ENCODE measurements around the gene XPO5.
A peak's percentile ranks its signal among the peaks of the same experiment; 100 is the strongest.
"Not testable (repeated sequence)": the region's sequence is repeated elsewhere in the genome, so short reads cannot be mapped to it uniquely, and the experiment has no call there.

The XPO5 gene

GRCh38 chr6:43582911-43583310 lies 7.1 kb upstream of the XPO5 start:
- no peak for DNase-seq

DNA sequence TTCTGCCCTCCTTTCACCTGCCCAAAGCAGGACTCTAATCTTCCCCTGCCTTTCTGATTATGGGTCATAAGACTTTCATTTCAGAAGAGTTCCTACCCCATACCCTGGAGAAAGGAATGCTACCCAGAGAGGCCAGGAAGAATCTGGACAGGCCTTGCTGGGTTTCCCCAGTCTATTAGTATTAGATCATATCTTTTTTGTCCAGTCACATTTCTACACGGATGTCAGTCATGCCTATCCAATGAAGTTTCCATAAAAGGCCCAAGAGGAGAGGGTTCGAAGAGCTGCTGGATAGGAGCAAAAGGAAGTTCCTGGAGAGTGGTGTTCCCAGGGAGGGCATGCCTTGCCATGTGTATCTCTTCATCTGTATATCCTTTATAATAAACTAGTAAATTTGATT lies 3.3 kb upstream of the XPO5 start:
- DNase-seq: no peak

GRCh38 chr6:43578748-43579147 lies 2.9 kb upstream of the XPO5 start:
- no peak for DNase-seq

DNA sequence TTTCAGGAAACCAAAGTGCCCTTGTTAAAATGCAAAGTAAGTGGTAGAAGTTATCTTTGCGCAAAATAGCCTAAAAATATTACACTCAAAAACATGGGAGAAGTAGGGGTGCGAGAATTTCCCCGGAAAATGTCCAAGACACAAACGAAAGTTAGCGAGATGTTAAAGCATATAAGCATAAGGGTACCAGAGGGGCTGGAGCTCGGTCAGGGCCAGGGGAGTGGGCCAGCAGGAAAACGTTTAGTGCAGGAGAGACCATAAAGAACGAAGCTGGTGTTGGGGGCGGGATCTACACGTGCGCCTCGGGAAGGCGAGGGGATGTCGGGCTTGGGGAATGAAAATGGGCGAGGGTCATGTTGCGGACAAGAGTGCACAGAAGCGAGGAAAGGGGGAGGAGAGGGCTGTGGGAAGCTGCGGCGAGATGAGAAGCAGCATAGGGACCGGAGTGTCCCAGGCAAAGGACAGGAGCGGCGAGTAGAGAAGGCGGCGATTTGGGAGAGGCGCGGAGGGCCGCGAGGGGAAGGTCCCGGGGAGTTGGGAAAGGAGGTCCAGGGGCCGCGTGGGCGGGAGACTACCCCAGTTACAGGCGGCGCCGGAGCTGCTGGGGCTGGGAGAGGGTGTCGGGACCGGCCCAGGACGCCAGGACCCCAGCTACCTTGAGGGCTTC lies 600 bp downstream of the XPO5 start:
- DNase-seq: peak; percentile 13

DNA sequence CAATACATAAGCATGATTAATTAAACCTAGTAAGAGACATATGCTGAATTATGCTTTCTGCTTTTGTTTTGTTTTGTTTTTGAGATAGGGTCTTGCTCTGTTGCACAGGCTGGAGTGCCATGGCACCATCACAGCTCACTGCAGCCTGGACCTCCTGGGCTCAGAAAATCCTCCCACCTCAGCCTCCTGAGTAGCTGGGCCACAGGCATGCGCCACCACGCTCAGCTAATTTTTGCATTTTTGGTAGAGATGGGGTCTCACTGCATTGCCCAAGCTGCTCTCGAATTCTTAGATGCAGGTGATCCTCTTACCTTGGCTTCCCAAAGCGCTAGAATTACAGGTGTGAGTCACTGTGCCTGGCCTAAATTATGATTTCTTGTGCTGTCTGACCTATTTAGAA lies 3.8 kb downstream of the XPO5 start:
- DNase-seq: no peak

DNA sequence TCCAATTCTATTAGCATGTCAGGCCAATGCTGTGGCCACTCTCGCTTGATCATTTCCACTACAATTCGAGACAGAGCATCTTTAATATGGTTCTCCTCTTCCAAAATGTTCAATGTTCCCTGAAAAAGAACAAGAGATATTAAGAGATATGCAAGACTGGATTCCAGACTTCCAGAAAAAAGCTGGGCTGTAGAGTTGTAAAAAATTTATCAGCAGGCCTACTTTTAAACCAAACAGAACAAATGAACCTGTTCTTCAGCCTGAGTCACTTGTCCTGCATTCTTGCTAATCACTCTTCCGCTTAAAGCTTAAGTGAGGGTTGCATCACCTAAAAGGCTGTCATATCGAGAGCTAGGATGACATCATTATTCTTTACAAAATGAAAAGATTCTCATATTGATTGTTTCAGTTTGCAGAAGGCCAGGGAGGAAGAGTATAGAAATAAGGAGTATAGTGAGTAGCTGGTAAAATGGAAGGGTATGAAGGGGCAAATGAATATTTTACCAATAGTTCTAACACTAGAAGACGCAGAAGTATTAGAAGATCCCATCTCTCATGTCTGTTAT lies 4.9 kb downstream of the XPO5 start:
- no peak for DNase-seq

DNA sequence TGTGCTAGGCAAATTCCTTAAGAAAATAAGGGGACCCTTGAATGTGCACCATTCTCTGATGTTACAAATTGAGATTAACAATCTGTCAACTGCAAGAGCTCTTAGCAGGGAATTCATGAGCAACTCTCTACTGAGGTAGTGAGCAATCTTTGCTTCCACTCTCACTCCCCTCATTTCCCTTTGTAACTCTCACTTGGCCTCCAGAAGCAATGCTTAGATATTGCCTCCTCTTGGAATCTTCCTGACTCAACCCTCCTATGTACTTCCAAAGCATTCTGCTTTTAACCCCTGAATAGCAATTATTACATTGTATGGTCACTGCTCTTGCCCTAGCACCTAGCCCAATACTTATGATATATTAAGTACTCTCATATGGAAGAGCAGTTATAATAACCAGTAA lies 16.5 kb downstream of the XPO5 start:
- DNase-seq: no peak

DNA sequence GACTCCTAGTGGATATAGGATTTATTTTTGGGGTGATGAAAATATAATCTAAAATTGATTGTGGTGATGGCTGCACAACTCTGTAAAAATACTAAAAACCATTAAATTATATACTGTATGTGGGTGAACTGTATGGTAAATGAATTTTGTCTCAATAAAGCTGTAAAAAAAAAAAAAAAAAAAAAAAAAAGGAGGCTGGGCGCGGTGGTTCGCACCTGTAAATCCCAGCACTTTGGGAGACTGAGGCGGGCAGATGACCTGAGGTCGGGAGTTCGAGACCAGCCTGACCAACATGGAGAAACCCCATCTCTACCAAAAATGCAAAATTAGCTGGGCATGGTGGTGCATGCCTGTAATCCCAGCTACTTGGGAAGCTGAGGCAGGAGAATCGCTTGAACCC lies 18.2 kb downstream of the XPO5 start:
- not testable (repeated sequence) for DNase-seq

DNA sequence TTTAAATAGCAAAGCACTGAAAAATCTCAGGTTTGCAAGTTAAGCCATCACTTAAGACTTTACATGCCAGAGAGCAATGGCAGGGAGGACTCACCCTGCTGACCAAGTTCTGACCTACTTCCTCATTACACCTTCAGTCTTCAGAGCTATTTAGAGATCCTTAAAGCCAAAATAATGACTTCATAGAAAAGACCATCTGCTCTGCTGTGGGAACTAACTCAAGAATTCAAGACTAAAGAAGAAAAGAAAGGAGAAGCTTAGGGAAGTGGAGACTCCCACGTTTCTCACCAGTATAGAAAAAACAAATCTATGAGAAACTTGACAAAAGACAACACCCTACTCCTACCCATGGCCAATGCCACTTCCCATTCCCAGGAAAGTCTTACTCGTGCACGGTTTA lies 28.6 kb downstream of the XPO5 start:
- DNase-seq: no peak

- DNase-seq: no peak
Observed at GRCh38 chr6:43544461-43544860, 31.4 kb downstream of the XPO5 start.

- no peak for DNase-seq
Observed at GRCh38 chr6:43541774-43542471, 33.9 kb downstream of the XPO5 start.

DNA sequence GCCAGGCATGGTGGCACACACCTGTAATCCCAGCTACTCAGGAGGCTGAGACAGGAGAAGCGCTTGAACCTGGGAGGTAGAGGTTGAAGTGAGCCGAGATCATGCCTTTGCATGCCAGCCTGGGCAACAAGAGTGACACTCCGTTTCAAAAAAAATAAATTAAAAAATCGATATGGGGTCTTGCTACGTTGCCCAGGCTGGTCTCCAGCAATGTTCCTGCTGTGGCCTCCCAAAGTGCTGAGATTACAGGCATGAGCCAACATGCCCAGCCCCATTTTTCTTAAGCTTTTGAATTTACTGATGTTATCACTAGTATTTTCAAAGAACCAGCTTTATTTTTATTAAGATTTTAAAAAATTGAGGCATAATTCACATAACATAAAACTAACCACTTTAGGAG lies 35.3 kb downstream of the XPO5 start:
- no peak for DNase-seq

DNA sequence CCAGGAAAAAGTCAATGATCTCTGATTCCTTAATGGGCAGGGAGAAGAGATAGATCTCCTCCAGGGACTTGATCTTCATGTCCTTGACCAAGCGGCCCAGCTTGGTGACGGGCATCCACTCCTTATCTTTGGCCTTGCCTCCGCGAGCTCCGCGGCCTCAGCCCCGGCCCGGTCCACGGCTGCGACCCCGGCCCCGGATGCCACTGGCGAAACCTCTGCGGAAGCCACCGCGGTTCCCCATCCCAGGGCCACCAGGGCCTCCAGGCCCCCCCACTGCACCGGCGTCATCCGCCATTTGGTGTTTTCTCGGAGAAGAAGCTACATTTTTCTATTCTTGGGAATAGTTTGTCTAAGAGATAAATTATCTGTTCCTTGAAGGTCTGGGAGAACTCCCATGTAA lies 36.4 kb downstream of the XPO5 start:
- not testable (repeated sequence) for DNase-seq

- not testable (repeated sequence) for DNase-seq
Observed at GRCh38 chr6:43538986-43539385, 36.9 kb downstream of the XPO5 start.

DNA sequence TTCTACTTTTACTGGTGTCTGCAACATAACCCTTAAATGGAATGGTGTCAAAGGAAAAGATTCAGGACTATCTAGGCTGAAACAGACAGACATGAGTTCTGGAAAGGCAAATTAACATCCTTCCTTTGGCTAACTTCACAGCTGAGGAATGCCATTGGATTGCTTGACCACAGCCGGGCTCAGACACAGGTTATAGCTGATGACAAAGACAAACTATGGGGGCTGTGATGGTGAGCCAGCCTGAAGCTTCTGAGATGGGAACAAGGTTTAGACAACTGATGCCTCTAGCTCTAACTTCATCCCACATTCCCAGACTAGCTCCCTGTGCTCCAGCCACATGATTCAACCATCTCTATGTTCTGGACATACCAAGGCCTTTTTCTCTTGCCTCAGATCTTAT lies 43.6 kb downstream of the XPO5 start:
- DNase-seq: no peak

DNA sequence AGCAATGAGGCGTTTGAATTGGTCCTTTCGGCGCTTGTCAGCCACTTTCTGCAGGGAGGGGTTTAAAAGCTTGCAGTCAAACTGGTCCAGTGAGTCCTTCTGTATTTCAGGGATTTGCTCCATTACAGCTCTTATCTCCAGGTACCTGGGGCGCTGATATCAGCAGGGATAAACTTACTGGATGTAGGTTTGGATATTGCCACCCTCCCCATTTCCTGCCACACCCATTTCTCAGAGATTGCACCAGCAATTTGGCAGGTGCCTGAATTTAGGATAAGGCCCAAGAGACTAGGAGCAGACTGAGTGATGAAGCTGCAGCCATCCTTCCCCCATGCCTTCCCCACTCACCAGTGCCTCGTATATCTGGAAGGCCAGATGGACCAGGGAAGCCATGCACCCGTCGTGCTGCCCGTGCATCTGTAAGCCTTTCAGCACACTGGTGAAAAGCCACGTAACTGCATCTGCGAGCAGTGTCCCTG lies 51.3 kb downstream of the XPO5 start:
- no peak for DNase-seq

DNA sequence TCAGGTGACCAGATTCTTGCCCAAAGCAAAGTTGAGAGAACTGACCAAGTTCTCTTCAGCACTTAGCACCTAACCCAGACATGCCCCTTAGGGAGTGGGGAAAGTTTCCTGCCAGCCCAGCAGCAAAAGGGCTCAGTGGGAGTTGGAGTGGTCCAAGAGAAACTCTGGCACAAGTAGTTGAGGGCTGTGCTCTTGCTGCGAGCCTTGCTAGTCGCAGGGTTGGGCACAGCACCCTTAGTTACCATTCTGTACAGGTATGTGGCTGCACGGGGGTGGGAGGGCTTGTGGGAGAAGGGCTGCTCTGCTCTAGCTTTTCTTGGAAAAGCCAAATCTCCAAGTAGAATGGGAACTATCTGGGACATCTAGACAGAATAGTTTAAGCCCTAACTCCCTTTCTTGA lies 52.6 kb downstream of the XPO5 start:
- no peak for DNase-seq

GRCh38 chr6:43522547-43523261 lies 53.1 kb downstream of the XPO5 start:
- DNase-seq: no peak

DNA sequence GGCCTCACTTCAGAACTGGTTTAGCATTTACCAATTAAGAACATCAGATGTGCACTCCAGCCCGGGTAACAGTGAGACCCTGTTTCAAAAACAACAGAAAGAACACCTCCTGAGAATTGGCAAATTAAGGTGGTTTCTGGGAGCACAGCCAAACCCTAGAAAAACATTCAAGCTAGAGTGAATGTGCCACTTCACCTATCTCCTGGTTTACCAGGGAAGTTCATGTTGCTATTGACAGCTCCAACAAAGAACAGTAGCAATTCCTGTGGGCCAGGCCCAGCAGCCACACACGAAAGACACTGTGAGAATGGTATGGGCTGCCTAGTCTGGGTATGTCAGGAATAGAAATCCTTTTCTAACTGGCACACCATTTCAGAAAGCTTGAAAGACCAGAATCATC lies 54.0 kb downstream of the XPO5 start:
- DNase-seq: no peak

DNA sequence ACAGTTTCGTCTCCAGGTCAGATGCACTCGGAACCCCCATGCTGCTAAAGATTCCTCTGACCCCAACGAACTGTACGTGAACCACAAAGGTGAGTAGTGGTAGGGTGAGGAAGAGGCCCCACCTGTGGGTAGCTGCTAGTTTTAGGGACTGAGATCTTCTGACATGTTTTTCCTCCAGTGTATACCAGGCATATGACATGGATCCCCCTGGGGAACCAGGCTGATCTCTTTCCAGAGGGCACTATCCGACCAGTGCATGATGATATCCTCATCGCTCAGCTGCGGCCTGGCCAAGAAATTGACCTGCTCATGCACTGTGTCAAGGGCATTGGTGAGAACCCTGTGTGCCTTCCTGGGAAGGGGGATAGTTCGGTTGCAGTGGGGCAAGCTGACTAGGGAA lies 55.7 kb downstream of the XPO5 start:
- DNase-seq: no peak

GRCh38 chr6:43517505-43518357 lies 58.1 kb downstream of the XPO5 start:
- DNase-seq: no peak

DNA sequence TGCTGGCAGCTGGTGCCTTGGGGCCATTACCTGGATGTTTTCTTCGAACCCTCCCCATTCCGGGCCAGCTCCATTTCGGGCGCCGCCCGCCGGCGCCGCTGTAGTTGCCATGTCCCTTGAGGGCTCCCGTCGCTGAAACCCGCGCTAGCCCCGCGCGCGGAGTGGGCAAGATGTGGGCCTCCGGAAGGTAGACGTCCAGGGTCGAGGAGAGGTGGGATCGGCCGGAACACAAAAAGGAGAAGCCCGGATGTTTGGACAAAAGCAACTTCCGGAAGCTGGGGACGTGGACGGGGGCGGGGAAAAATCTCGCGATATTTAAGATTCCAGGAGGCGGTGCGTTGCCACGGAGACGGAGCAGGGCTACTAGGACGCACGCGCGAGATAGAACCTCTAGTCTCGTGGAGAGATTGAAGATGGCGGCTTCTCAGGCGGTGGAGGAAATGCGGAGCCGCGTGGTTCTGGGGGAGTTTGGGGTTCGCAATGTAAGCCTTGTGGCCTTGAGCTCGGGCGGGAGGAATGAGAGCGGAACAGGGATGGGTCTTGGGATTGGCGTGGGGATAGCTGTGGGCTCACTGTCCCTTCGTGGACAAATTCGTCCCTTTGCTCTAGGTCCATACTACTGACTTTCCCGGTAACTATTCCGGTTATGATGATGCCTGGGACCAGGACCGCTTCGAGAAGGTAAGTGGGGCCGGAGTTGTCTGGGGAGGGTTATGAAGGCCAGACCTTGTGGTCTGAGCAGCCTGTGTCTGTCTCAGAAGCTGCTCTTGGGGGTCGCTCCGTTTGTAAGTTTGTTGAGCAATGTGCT lies 58.9 kb downstream of the XPO5 start, which contains the start of the genes POLR1C and YIPF3:
POLR1C (plus strand) TSS at position 393 of the 808 bp plus-strand sequence; CDS start at position 414, 21 bp downstream.
YIPF3 (minus strand) TSS at position 230 of the 808 bp plus-strand sequence; CDS start at position 111, 119 bp downstream.
- peak; percentile 93 for DNase-seq
